IMR-90 (cell line): ENCODE measurements around the gene NDUFB10. TPM values are rescaled to one million over a fixed set of nuclear protein-coding genes. Genes with fewer than 3 reads are reported as not detected.

Experiments
- ATAC-seq: fragments of 200-7000 bp; cut with Tn5 transposase; 2 replicates; pipeline ENCODE4 v1.9.1; 2020; ENCODE audit warnings: low read depth, mild to moderate bottlenecking, moderate library complexity
- BruUV-seq: library from RNA; stranded (reverse); fragments of 400-500 nt; replicated peaks from 2 replicates; lab custom pipeline; 2021; lab: Mats Ljungman, UMichigan
- CTCF ChIA-PET: fragments of 300-600 bp; formaldehyde crosslinking; extraction: SDS; loops from one replicate; lab custom pipeline; 2021; ENCODE audit warnings: antibody characterized with exemption; lab: Yijun Ruan, JAX
- POLR2A ChIA-PET: fragments of 300-600 bp; sonication (Branson Sonifier 250); formaldehyde crosslinking; loops from one replicate; lab custom pipeline; 2022; ENCODE audit warnings: antibody characterized with exemption; ENCODE audit not compliant: unreplicated experiment; lab: Charles Lee
- DNase-seq: peaks from one replicate; pipeline ENCODE4 v3.0.0; 2013
- H2AFZ ChIP-seq: replicated peaks from 2 replicates; pipeline ENCODE3; 2013; ENCODE audit warnings: low read length, mild to moderate bottlenecking; ENCODE audit not compliant: poor library complexity
- H2AK5ac ChIP-seq: 2 replicates; pipeline ENCODE4 v1.6.1; 2013; ENCODE audit warnings: low read depth, low read length, inconsistent platforms
- H2AK9ac ChIP-seq: replicated peaks from 2 replicates; pipeline ENCODE3; 2013; ENCODE audit warnings: mild to moderate bottlenecking, low read depth, low read length, moderate library complexity; ENCODE audit not compliant: poor library complexity
- H2BK120ac ChIP-seq: 2 replicates; pipeline ENCODE4 v1.6.1; 2013; ENCODE audit warnings: low read depth, low read length, inconsistent platforms
- H2BK15ac ChIP-seq: 3 replicates; pipeline ENCODE4 v1.6.1; 2013; ENCODE audit warnings: low read depth, low read length, inconsistent platforms
- H2BK20ac ChIP-seq: 2 replicates; pipeline ENCODE4 v1.6.1; 2013; ENCODE audit warnings: low read depth, mild to moderate bottlenecking, inconsistent platforms, low read length, moderate library complexity
- H2BK5ac ChIP-seq: 2 replicates; pipeline ENCODE4 v1.6.1; 2013; ENCODE audit warnings: mild to moderate bottlenecking, low read depth, low read length, inconsistent platforms; ENCODE audit not compliant: poor library complexity, severe bottlenecking
- H3K14ac ChIP-seq: replicated peaks from 2 replicates; pipeline ENCODE4 v1.6.1; 2013; ENCODE audit warnings: low read depth, low read length, inconsistent platforms
- H3K18ac ChIP-seq: 2 replicates; pipeline ENCODE4 v1.6.1; 2013; ENCODE audit warnings: low read depth, low read length, control low read depth
- H3K23ac ChIP-seq: 2 replicates; pipeline ENCODE4 v1.6.1; 2013; ENCODE audit warnings: low read depth, low read length, inconsistent platforms
- H3K27ac ChIP-seq: 2 replicates; pipeline ENCODE4 v1.5.1; 2013; ENCODE audit warnings: mild to moderate bottlenecking, control low read depth, low read length; ENCODE audit not compliant: insufficient read depth
- H3K27me3 ChIP-seq: 2 replicates; pipeline ENCODE4 v1.6.1; 2013; ENCODE audit warnings: low read length; ENCODE audit not compliant: control insufficient read depth, insufficient read depth
- H3K36me3 ChIP-seq: 2 replicates; pipeline ENCODE4 v1.6.1; 2013; ENCODE audit warnings: low read length, mixed read lengths; ENCODE audit not compliant: control insufficient read depth, insufficient read depth
- H3K4ac ChIP-seq: 2 replicates; pipeline ENCODE4 v1.6.1; 2013; ENCODE audit warnings: low read depth, low read length, inconsistent platforms
- H3K4me1 ChIP-seq: 2 replicates; pipeline ENCODE4 v1.6.1; 2013; ENCODE audit warnings: low read length, mixed read lengths; ENCODE audit not compliant: control insufficient read depth, insufficient read depth
- H3K4me2 ChIP-seq: 2 replicates; pipeline ENCODE4 v1.6.1; 2013; ENCODE audit warnings: low read depth, mild to moderate bottlenecking, control low read depth, low read length, moderate library complexity
- H3K4me3 ChIP-seq: 2 replicates; pipeline ENCODE4 v1.5.1; 2013; ENCODE audit warnings: low read depth, mild to moderate bottlenecking, control low read depth, low read length, moderate library complexity; ENCODE audit not compliant: insufficient read depth
- H3K56ac ChIP-seq: 2 replicates; pipeline ENCODE4 v1.6.1; 2013; ENCODE audit warnings: low read length, inconsistent platforms; ENCODE audit not compliant: insufficient read depth; ENCODE audit errors: extremely low read depth
- H3K79me1 ChIP-seq, 2 experiments: 2 replicates each; pipeline ENCODE4 v1.6.1; 2013; ENCODE audit warnings: low read length in 2 of 2, inconsistent platforms in 1 of 2, low read depth in 1 of 2
- H3K9ac ChIP-seq: 2 replicates; pipeline ENCODE4 v1.6.1; 2013; ENCODE audit warnings: low read depth, low read length, control low read depth
- H3K9me1 ChIP-seq: 2 replicates; pipeline ENCODE4 v1.6.1; 2013; ENCODE audit warnings: low read length, inconsistent platforms; ENCODE audit not compliant: insufficient read depth
- H3K9me3 ChIP-seq: 2 replicates; pipeline ENCODE4 v1.6.1; 2013; ENCODE audit warnings: low read length; ENCODE audit not compliant: control insufficient read depth, insufficient read depth
- H4K20me1 ChIP-seq: 2 replicates; pipeline ENCODE4 v1.6.1; 2013; ENCODE audit warnings: low read length, inconsistent platforms; ENCODE audit not compliant: insufficient read depth
- H4K5ac ChIP-seq: 2 replicates; pipeline ENCODE4 v1.6.1; 2013; ENCODE audit warnings: mild to moderate bottlenecking, low read depth, low read length, control low read depth
- H4K8ac ChIP-seq, 2 experiments: 2 replicates each; pipeline ENCODE4 v1.6.1; 2013; ENCODE audit warnings: low read depth in 2 of 2, low read length in 2 of 2, control low read depth in 1 of 2, inconsistent platforms in 1 of 2
- H4K91ac ChIP-seq: 2 replicates; pipeline ENCODE4 v1.6.1; 2013; ENCODE audit warnings: low read depth, low read length, inconsistent platforms; ENCODE audit not compliant: insufficient read depth
- FOS ChIP-seq: fragments of 150-350 bp; IDR thresholded peaks from 2 replicates; pipeline ENCODE4 v1.6.1; 2016; ENCODE audit warnings: low read depth, low read length
- MAZ ChIP-seq: IDR thresholded peaks from 2 replicates; pipeline ENCODE4 v1.6.1; 2012; ENCODE audit warnings: low read depth, mild to moderate bottlenecking, low read length, improper control_type of control experiment, moderate library complexity, borderline replicate concordance
- MXI1 ChIP-seq: IDR thresholded peaks from 2 replicates; pipeline ENCODE4 v1.6.1; 2012; ENCODE audit warnings: low read depth, mild to moderate bottlenecking, low read length, moderate library complexity, borderline replicate concordance
- NFE2L2 ChIP-seq: fragments of 150-350 bp; IDR thresholded peaks from 2 replicates; pipeline ENCODE4 v1.6.1; 2016; ENCODE audit warnings: low read depth, mild to moderate bottlenecking, low read length
- POLR2A ChIP-seq: IDR thresholded peaks from 2 replicates; pipeline ENCODE4 v1.6.1; 2012; ENCODE audit warnings: mild to moderate bottlenecking, low read depth, low read length
- RAD21 ChIP-seq: IDR thresholded peaks from 2 replicates; pipeline ENCODE4 v1.6.1; 2012; ENCODE audit warnings: low read length, improper control_type of control experiment
- WGBS, 2 experiments: methylation state at CpG; one replicate each; pipeline versions ENCODE4 v1.1.5 to v1.1.7; 2013; ENCODE audit warnings: missing lambda C conversion rate in 2 of 2; ENCODE audit not compliant: insufficient read length in 1 of 2; ENCODE audit errors: extremely low coverage in 2 of 2; 5-methylcytosine and 5-hydroxymethylcytosine counted together
- dilution Hi-C: fragments of 300-500 bp; cut with HindIII; formaldehyde crosslinking; loops from one replicate; pipeline ENCODE4 v1.14.3; 2018; ENCODE audit warnings: low sequenced_read_pairs; ENCODE audit not compliant: unreplicated experiment
- in situ Hi-C: fragments of 300-500 bp; cut with MboI; formaldehyde crosslinking; loops from 3 replicates; pipeline ENCODE4 v1.14.3; 2019; ENCODE audit warnings: low sequenced_read_pairs, inconsistent platforms, mixed read lengths
- intact Hi-C: fragments of 100-400 bp; cut with micrococcal nuclease; formaldehyde crosslinking; loops from 2 replicates; pipeline ENCODE4 v1.10.0; 2022
- polyA plus RNA-seq, 3 experiments: library from polyadenylated mRNA; depleted of rRNA; stranded (reverse); fragments of >200 nt; gene quantifications; 2 replicates each; pipeline ENCODE4 v1.2.3, GENCODE V29; 2012; ENCODE audit warnings: low replicate concordance in 1 of 3
- total RNA-seq: library from RNA; depleted of rRNA; stranded (reverse); fragments of >200 nt; gene quantifications from 2 replicates; pipeline ENCODE4 v1.2.3, GENCODE V29; 2012
- TF ChIP-seq, protein P1 (sequence below): fragments of 150-350 bp; IDR thresholded peaks from 2 replicates; pipeline ENCODE4 v1.6.1; 2016; ENCODE audit warnings: low read depth, mild to moderate bottlenecking, low read length, moderate library complexity, borderline replicate concordance

Gene NDUFB10
- total and polyA plus RNA-seq, 2 of the 4 experiments (the other 2 are of a cell fraction): 189 to 220 TPM

DNA sequence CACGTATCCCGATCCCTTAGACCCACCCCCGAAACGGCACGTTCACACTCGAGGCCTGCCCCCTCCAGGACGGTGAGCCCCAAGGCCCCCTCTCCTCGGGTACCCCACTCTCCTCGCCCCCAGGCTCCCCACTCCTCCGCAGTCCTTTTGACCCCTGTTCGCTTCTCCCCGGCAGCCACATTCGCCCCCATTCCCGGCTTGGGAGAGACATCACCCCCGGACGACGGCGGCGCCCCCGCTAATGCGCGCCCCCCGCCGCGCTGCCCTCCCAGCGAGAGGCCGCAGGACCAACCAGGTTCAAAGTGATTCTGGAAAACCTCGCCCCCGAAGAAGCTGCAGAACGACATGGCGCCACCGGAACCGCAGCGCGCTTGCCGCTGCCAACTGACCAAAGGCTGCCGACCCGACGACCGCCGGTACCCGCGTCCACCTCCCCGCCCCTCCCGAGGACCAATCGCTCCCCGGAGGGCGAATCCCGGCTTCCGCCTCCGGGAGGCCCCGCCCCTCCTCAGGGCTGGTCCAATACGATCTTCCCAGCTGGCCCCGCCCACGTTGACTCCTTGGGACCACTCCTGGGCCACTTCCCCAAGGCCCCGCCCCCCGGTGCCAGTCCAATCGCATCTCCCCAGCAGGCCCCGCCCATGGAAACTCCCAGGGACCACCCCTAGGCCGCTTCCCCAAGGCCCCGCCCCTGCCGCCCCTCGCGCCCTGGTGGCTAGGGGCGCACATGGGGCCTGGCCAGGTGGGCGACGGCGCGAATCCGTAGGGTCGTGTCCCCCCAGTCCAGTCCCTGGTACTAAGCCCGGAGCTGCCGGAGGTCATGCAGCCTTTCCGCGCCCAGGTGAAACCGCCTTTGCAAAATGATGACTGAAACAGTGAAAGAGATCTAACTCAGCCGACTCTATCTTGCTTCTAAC is 16.3 kb upstream of the NDUFB10 start, which contains the start of gene MSRB1:
MSRB1 (minus strand) TSS at position 390 of the 917 bp plus-strand sequence; CDS start at position 347, 43 bp downstream.
- in situ Hi-C loops: no loop called here
- WGBS, 2 experiments: 2% methylated on average over 21 of the region's 77 CpGs; no CpG with 5 or more reads in 1 of the 2 experiments
- Histone ChIP-seq H3K27ac (peak within 1 kb of the TSS; percentile 22; the same call in 1 of the 2 replicates), H2BK5ac (no peak within 1 kb of the TSS), H3K79me1 (peaks cover 9 to 13% of the 10 kb centered on the region in 2 experiments; a peak in 3 of 4 replicates), H3K4me3 (peak within 1 kb of the TSS; percentile 83), H3K4me1 (peaks cover 5% of the 10 kb centered on the region; the same call in 1 of the 2 replicates), H3K4me2 (peak within 1 kb of the TSS; percentile 78), H3K27me3 (no peaks in the 10 kb centered on the region), H2AFZ (peak within 1 kb of the TSS; percentile 95), H3K9ac (peak within 1 kb of the TSS; percentile 64), H3K9me3 (no peaks in the 10 kb centered on the region), H3K56ac (no peak within 1 kb of the TSS), H2BK120ac (no peak within 1 kb of the TSS), H3K4ac (peak within 1 kb of the TSS; percentile 6; the same call in 1 of the 2 replicates), H4K5ac (peak within 1 kb of the TSS; percentile 61), H3K36me3 (peaks cover 16% of the 10 kb centered on the region), H3K14ac (peak within 1 kb of the TSS; percentile 12), H4K91ac (no peak within 1 kb of the TSS; the same call in 1 of the 2 replicates), H2AK9ac (peak within 1 kb of the TSS; percentile 35), H3K9me1 (no peaks in the 10 kb centered on the region), H3K23ac (peak within 1 kb of the TSS; percentile 47; the same call in 1 of the 2 replicates), H2BK20ac (no peak within 1 kb of the TSS), H2AK5ac (peak within 1 kb of the TSS; percentile 25; the same call in 1 of the 2 replicates), H2BK15ac (no peak within 1 kb of the TSS), H3K18ac (no peak within 1 kb of the TSS), H4K20me1 (no peaks in the 10 kb centered on the region), H4K8ac (peak within 1 kb of the TSS; percentile 87 to 89)
- BruUV-seq: no TSS peak
- TF ChIP-seq POLR2A (peak; percentile 72), FOS (no peak), RAD21 (no peak), MXI1 (peak; percentile 48; the same call in 1 of the 2 replicates), NFE2L2 (no peak), MAZ (peak; percentile 70; the same call in 1 of the 2 replicates)
- TF ChIP-seq, protein P1, sequence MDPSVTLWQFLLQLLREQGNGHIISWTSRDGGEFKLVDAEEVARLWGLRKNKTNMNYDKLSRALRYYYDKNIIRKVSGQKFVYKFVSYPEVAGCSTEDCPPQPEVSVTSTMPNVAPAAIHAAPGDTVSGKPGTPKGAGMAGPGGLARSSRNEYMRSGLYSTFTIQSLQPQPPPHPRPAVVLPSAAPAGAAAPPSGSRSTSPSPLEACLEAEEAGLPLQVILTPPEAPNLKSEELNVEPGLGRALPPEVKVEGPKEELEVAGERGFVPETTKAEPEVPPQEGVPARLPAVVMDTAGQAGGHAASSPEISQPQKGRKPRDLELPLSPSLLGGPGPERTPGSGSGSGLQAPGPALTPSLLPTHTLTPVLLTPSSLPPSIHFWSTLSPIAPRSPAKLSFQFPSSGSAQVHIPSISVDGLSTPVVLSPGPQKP: no peak
- DNase-seq: peak; percentile 96
- dilution Hi-C loops: no loop called here
- ATAC-seq: peak; percentile 99
- POLR2A ChIA-PET: no interaction called here
- intact Hi-C loops: no loop called here
- CTCF ChIA-PET: interaction anchor here (0.7 to 1.3 kb wide), 3 partner anchors 9 to 130 kb away, joined by 3 to 4 read pairs (median 3); no protein-coding TSS in a partner anchor
